ENCODE results near the gene PATE4.
"Not testable (repeated sequence)": the region's sequence is repeated elsewhere in the genome, so short reads cannot be mapped to it uniquely, and the experiment has no call there.

DNA sequence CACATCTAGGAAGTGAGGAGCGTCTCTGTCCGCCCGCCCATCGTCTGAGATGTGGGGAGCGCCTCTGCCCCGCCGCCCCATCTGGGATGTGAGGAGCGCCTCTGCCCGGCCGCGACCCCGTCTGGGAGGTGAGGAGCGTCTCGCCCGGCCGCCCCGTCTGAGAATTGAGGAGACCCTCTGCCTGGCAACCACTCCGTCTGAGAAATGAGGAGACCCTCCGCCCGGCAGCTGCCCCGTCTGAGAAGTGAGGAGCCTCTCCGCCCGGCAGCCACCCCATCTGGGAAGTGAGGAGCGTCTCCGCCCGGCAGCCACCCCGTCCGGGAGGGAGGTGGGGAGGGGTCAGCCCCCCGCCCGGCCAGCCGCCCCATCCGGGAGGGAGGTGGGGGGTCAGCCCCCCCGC lies 29.7 kb downstream of the PATE4 start:
- TF ChIP-seq ZNF274 (IDR thresholded peaks at IDR 0.05; ENCODE audit: low read depth, low read length); SUZ12 (IDR thresholded peaks at IDR 0.05; ENCODE audit: extremely low read depth, insufficient read depth, insufficient read length): not testable (repeated sequence)

Measured in NT2/D1 (cell line).